PC-3 (cell line): ENCODE results near the gene MACIR. TPM values are rescaled to one million over a fixed set of nuclear protein-coding genes. Genes with fewer than 3 reads are reported as not detected.
A peak's percentile ranks its signal among the peaks of the same experiment; 100 is the strongest.

ENCODE experiments used
- ATAC-seq: fragments of 200-7000 bp; cut with Tn5 transposase; 2 replicates; pipeline ENCODE4 v1.9.1; 2020; ENCODE audit warnings: mild to moderate bottlenecking, moderate library complexity
- BruUV-seq: library from RNA; stranded (reverse); fragments of 400-500 nt; replicated peaks from 2 replicates; lab custom pipeline; 2021; lab: Mats Ljungman, UMichigan
- CTCF ChIA-PET: fragments of 300-600 bp; sonication (Branson Sonifier 250); formaldehyde crosslinking; loops from one replicate; lab custom pipeline; 2022; ENCODE audit warnings: antibody characterized with exemption; lab: Charles Lee
- POLR2A ChIA-PET: fragments of 300-600 bp; sonication (Branson Sonifier 250); formaldehyde crosslinking; loops from one replicate; lab custom pipeline; 2022; ENCODE audit warnings: antibody characterized with exemption; ENCODE audit not compliant: unreplicated experiment; lab: Charles Lee
- DNase-seq: peaks from one replicate; pipeline ENCODE4 v3.0.0-alpha.2; 2015
- H2AFZ ChIP-seq: fragments of 300-600 bp; sonication (generic); 2 replicates; pipeline ENCODE4 v1.6.0; 2016; ENCODE audit warnings: antibody characterized with exemption, low read length
- H3F3A ChIP-seq: fragments of 300-600 bp; sonication (generic); one replicate; pipeline ENCODE4 v1.6.0; 2017; ENCODE audit warnings: antibody characterized with exemption, low read length, control low read depth, mild to moderate bottlenecking; ENCODE audit not compliant: unreplicated experiment
- H3K27ac ChIP-seq: fragments of 300-600 bp; sonication (generic); 2 replicates; pipeline ENCODE4 v1.5.1; 2016; ENCODE audit warnings: mild to moderate bottlenecking, low read length
- H3K27me3 ChIP-seq: fragments of 300-600 bp; sonication (generic); 2 replicates; pipeline ENCODE4 v1.6.1; 2016; ENCODE audit warnings: low read length, mixed read lengths
- H3K36me3 ChIP-seq: fragments of 300-600 bp; sonication (generic); 2 replicates; pipeline ENCODE4 v1.6.1; 2016; ENCODE audit warnings: low read depth, mixed run types, low read length, mixed read lengths
- H3K4me1 ChIP-seq: fragments of 300-600 bp; sonication (generic); 2 replicates; pipeline ENCODE4 v1.5.1; 2016; ENCODE audit warnings: low read length; ENCODE audit not compliant: insufficient read depth
- H3K4me2 ChIP-seq: fragments of 300-600 bp; sonication (generic); 2 replicates; pipeline ENCODE4 v1.6.0; 2016; ENCODE audit warnings: low read length
- H3K4me3 ChIP-seq: fragments of 300-600 bp; sonication (generic); 2 replicates; pipeline ENCODE4 v1.5.1; 2016; ENCODE audit warnings: mild to moderate bottlenecking, low read length, mixed read lengths
- H3K79me2 ChIP-seq: fragments of 300-600 bp; sonication (generic); 2 replicates; pipeline ENCODE4 v1.6.1; 2017; ENCODE audit warnings: low read length, mixed read lengths
- H3K9ac ChIP-seq: fragments of 300-600 bp; sonication (generic); 2 replicates; pipeline ENCODE4 v1.6.0; 2016; ENCODE audit warnings: mild to moderate bottlenecking, low read length
- H3K9me2 ChIP-seq: fragments of 300-600 bp; sonication (generic); replicated peaks from 2 replicates; pipeline ENCODE4 v1.6.1; 2016; ENCODE audit warnings: mixed run types, low read length, mixed read lengths
- H3K9me3 ChIP-seq: fragments of 300-600 bp; sonication (generic); 2 replicates; pipeline ENCODE4 v1.6.1; 2016; ENCODE audit warnings: low read length, mixed read lengths
- H4K20me1 ChIP-seq: fragments of 300-600 bp; sonication (generic); 2 replicates; pipeline ENCODE4 v1.6.1; 2016; ENCODE audit warnings: low read length, mixed read lengths
- CTCF ChIP-seq: fragments of 300-600 bp; sonication (generic); conservative IDR thresholded peaks from 2 replicates; pipeline ENCODE4 v1.5.1; 2017; ENCODE audit warnings: antibody characterized with exemption, low read depth, mild to moderate bottlenecking, low read length
- EZH2 ChIP-seq: fragments of 300-600 bp; sonication (generic); IDR thresholded peaks from one replicate; pipeline ENCODE4 v1.6.1; 2017; ENCODE audit warnings: antibody characterized with exemption, mild to moderate bottlenecking, low read length; ENCODE audit not compliant: unreplicated experiment
- EZH2phosphoT487 ChIP-seq: fragments of 300-600 bp; sonication (generic); IDR thresholded peaks from 2 replicates; pipeline ENCODE4 v1.6.1; 2018; ENCODE audit warnings: mild to moderate bottlenecking, antibody characterized with exemption, low read length, borderline replicate concordance
- intact Hi-C: fragments of 100-400 bp; cut with micrococcal nuclease; formaldehyde crosslinking; loops from 2 replicates; pipeline ENCODE4 v1.9.0; 2023
- total RNA-seq: library from RNA; depleted of rRNA; stranded (reverse); fragments of >200 nt; gene quantifications from 2 replicates; pipeline ENCODE4 v1.2.3, GENCODE V29; 2014

Gene MACIR
- total RNA-seq, 1 experiment from 2014 or later: 22.2 TPM

GRCh38 chr5:103256178-103256577 is 2.4 kb upstream of the MACIR start:
- Histone ChIP-seq H3K79me2 (peaks cover 25% of the 10 kb centered on the region), H3K4me1 (peaks cover 11% of the 10 kb centered on the region), H3F3A (no peaks in the 10 kb centered on the region), H2AFZ (no peak overlapping the region), H4K20me1 (peaks cover 12% of the 10 kb centered on the region; the same call in 1 of the 2 replicates), H3K27me3 (no peaks in the 10 kb centered on the region), H3K9ac (no peak overlapping the region), H3K9me3 (no peaks in the 10 kb centered on the region), H3K9me2 (no peaks in the 10 kb centered on the region), H3K27ac (no peak overlapping the region), H3K4me3 (no peak overlapping the region), H3K36me3 (no peaks in the 10 kb centered on the region), H3K4me2 (no peak overlapping the region)
- CTCF ChIA-PET: interaction anchor here (0.6 to 1.8 kb wide), 6 partner anchors 24 to 461 kb away, joined by 3 to 4 read pairs (median 4); no protein-coding TSS in a partner anchor
- ATAC-seq (no peak), DNase-seq (peak; percentile 39)
- no TSS peak for BruUV-seq
- intact Hi-C loops: loop anchor here (5.0 kb wide), 1 partner anchor 121 kb away; no protein-coding TSS in a partner anchor
- TF ChIP-seq CTCF (peak; percentile 65), EZH2phosphoT487 (no peak)
- POLR2A ChIA-PET: no interaction called here

GRCh38 chr5:103258957-103259704 is 568 bp downstream of the MACIR start:
- Histone ChIP-seq H3K4me3 (peak overlapping the region; percentile 93), H3K36me3 (no peaks in the 10 kb centered on the region), H3K27ac (peak overlapping the region; percentile 63), H3F3A (no peaks in the 10 kb centered on the region), H3K79me2 (peaks cover 55% of the 10 kb centered on the region), H3K27me3 (no peaks in the 10 kb centered on the region), H4K20me1 (peaks cover 32% of the 10 kb centered on the region), H3K4me1 (peaks cover 35% of the 10 kb centered on the region), H3K9ac (peak overlapping the region; percentile 81), H3K9me3 (no peaks in the 10 kb centered on the region), H3K4me2 (peak overlapping the region; percentile 85), H3K9me2 (no peaks in the 10 kb centered on the region), H2AFZ (peak overlapping the region; percentile 84)
- DNase-seq: peak; percentile 65
- ChIA-PET CTCF (interaction anchor here (0.6 to 3.0 kb wide), 15 partner anchors 15 to 920 kb away, joined by 3 to 22 read pairs (median 4); no protein-coding TSS in a partner anchor), POLR2A (interaction anchor here (0.5 to 0.7 kb wide), 8 partner anchors 14 to 723 kb away, joined by 3 to 17 read pairs (median 8); partner anchors contain the start of gene NUDT12)
- TF ChIP-seq EZH2: no peak
- peak; percentile 79 for TF ChIP-seq EZH2phosphoT487
- BruUV-seq: no TSS peak
- intact Hi-C loops: loop anchor here (1.0 to 5.0 kb wide), 5 partner anchors 26 to 303 kb away; partner anchors contain the start of gene NUDT12
- ATAC-seq: peak; percentile 47

GRCh38 chr5:103259705-103260355 is 1.3 kb downstream of the MACIR start:
- ATAC-seq (peak; percentile 1), DNase-seq (peak; percentile 47)
- Histone ChIP-seq H3K79me2 (peaks cover 62% of the 10 kb centered on the region), H3K9me2 (no peaks in the 10 kb centered on the region), H3K9me3 (no peaks in the 10 kb centered on the region), H3K36me3 (no peaks in the 10 kb centered on the region), H3K9ac (peak overlapping the region; percentile 81), H4K20me1 (peaks cover 32% of the 10 kb centered on the region), H3K27me3 (no peaks in the 10 kb centered on the region), H2AFZ (peak overlapping the region; percentile 84), H3K4me1 (peaks cover 35% of the 10 kb centered on the region), H3K4me3 (peak overlapping the region; percentile 93), H3K27ac (peak overlapping the region; percentile 63), H3K4me2 (peak overlapping the region; percentile 85), H3F3A (no peaks in the 10 kb centered on the region)
- BruUV-seq: no TSS peak
- TF ChIP-seq EZH2 (no peak), EZH2phosphoT487 (no peak), CTCF (no peak)
- intact Hi-C loops: loop anchor here (2.0 to 5.0 kb wide), 2 partner anchors 27 to 117 kb away; no protein-coding TSS in a partner anchor
- ChIA-PET CTCF (interaction anchor here (1.1 to 3.0 kb wide), 3 partner anchors 14 to 260 kb away, joined by 3 to 22 read pairs (median 10); no protein-coding TSS in a partner anchor), POLR2A (interaction anchor here (0.5 to 0.6 kb wide), 3 partner anchors 13 to 405 kb away, joined by 3 to 9 read pairs (median 5); partner anchors contain the start of gene NUDT12)
